ENCODE measurements around the gene RIC1.

GRCh38 chr9:5632540-5632939 lies 3.6 kb downstream of the RIC1 start:
- TF ChIP-seq, protein P1, sequence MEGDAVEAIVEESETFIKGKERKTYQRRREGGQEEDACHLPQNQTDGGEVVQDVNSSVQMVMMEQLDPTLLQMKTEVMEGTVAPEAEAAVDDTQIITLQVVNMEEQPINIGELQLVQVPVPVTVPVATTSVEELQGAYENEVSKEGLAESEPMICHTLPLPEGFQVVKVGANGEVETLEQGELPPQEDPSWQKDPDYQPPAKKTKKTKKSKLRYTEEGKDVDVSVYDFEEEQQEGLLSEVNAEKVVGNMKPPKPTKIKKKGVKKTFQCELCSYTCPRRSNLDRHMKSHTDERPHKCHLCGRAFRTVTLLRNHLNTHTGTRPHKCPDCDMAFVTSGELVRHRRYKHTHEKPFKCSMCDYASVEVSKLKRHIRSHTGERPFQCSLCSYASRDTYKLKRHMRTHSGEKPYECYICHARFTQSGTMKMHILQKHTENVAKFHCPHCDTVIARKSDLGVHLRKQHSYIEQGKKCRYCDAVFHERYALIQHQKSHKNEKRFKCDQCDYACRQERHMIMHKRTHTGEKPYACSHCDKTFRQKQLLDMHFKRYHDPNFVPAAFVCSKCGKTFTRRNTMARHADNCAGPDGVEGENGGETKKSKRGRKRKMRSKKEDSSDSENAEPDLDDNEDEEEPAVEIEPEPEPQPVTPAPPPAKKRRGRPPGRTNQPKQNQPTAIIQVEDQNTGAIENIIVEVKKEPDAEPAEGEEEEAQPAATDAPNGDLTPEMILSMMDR (IDR thresholded peaks at IDR 0.05), result no peak
- no peak for TF ChIP-seq POLR2A (IDR thresholded peaks at IDR 0.05)

Data from breast epithelium (tissue), 3 donors.